GM21367 (cell line): ENCODE data around the gene ALDH3A1.

Experiments
- ATAC-seq: cut with Tn5 transposase; IDR thresholded peaks from one replicate; pipeline ENCODE4 v1.9.1; 2021; ENCODE audit not compliant: unreplicated experiment

The ALDH3A1 gene

GRCh38 chr17:19720631-19721426 is 27.3 kb downstream of the ALDH3A1 start:
- ATAC-seq, result no peak

GRCh38 chr17:19720210-19720475 is 28.0 kb downstream of the ALDH3A1 start:
- ATAC-seq, result no peak

- ATAC-seq, result no peak
Measured at GRCh38 chr17:19719355-19720209, 28.5 kb downstream of the ALDH3A1 start.

GRCh38 chr17:19718613-19719354 is 29.3 kb downstream of the ALDH3A1 start:
- ATAC-seq, result no peak

GRCh38 chr17:19718041-19718612 is 30.0 kb downstream of the ALDH3A1 start:
- ATAC-seq, result no peak

GRCh38 chr17:19717411-19717908 is 30.6 kb downstream of the ALDH3A1 start:
- ATAC-seq, result no peak

- no peak for ATAC-seq
Measured at GRCh38 chr17:19717031-19717360, 31.1 kb downstream of the ALDH3A1 start.

- ATAC-seq, result no peak
Measured at GRCh38 chr17:19716108-19717030, 31.7 kb downstream of the ALDH3A1 start, which contains the start of gene SLC47A2. Gene SLC47A2, minus strand, starts transcription at chr17:19716584. Its CDS starts 29 bp downstream, at chr17:19716555.

- ATAC-seq, result no peak
Measured at GRCh38 chr17:19714542-19715411, 33.3 kb downstream of the ALDH3A1 start.

GRCh38 chr17:19713901-19714361 is 34.2 kb downstream of the ALDH3A1 start:
- no peak for ATAC-seq

GRCh38 chr17:19713462-19713861 is 34.6 kb downstream of the ALDH3A1 start:
- ATAC-seq, result no peak

GRCh38 chr17:19712436-19713004 is 35.6 kb downstream of the ALDH3A1 start:
- no peak for ATAC-seq

GRCh38 chr17:19709841-19710240 is 38.3 kb downstream of the ALDH3A1 start:
- no peak for ATAC-seq

- ATAC-seq, result no peak
Measured at GRCh38 chr17:19708431-19709175, 39.5 kb downstream of the ALDH3A1 start.

GRCh38 chr17:19707728-19708221 is 40.3 kb downstream of the ALDH3A1 start:
- no peak for ATAC-seq

- no peak for ATAC-seq
Measured at GRCh38 chr17:19706791-19707727, 41.0 kb downstream of the ALDH3A1 start.
